T-cell (primary cell): ENCODE data around the gene RSPH10B. TPM values are rescaled to one million over a fixed set of nuclear protein-coding genes. Genes with fewer than 3 reads are reported as not detected.
"Not testable (repeated sequence)": the region's sequence is repeated elsewhere in the genome, so short reads cannot be mapped to it uniquely, and the experiment has no call there.

Experiments
- ATAC-seq, 4 experiments: fragments of 200-7000 bp in 3 of 4; fragments of 150-1000 bp in 1 of 4; cut with Tn5 transposase; replicated peaks in 1 of 4; 1 replicate in 3 of 4; 2 replicates in 1 of 4; pipeline ENCODE4 v1.10.0; 2021; ENCODE audit warnings: moderate library complexity in 3 of 4, mild to moderate bottlenecking in 2 of 4, moderate number of reproducible peaks in 1 of 4
- CTCF ChIA-PET, 2 donors: fragments of 300-600 bp; sonication (Branson Sonifier 250); formaldehyde crosslinking; loops; one replicate each; lab custom pipeline; 2022; ENCODE audit warnings: antibody characterized with exemption in 2 of 2; lab: Charles Lee
- POLR2A ChIA-PET, 2 donors: fragments of 300-600 bp; sonication (Branson Sonifier 250); formaldehyde crosslinking; loops; one replicate each; lab custom pipeline; 2022; ENCODE audit warnings: antibody characterized with exemption in 2 of 2; lab: Charles Lee
- DNase-seq, 35 experiments: peaks; one replicate each; pipeline versions ENCODE4 v3.0.0 to v3.0.0-alpha.2; 2013 to 2023
- H3K27ac ChIP-seq: one replicate; pipeline ENCODE4 v1.5.1; 2013; ENCODE audit warnings: low read length
- H3K27me3 ChIP-seq, 2 experiments: replicated peaks in 1 of 2; 1 replicate in 1 of 2; 2 replicates in 1 of 2; pipeline versions ENCODE4 v1.6.1 to v1.7.0; 2013; ENCODE audit warnings: low read length in 1 of 2, mixed read lengths in 1 of 2; ENCODE audit not compliant: control insufficient read depth in 2 of 2, insufficient read depth in 2 of 2; ENCODE audit errors: extremely low read depth in 1 of 2
- H3K36me3 ChIP-seq, 2 donors: 1 replicate in 1 of 2; 2 replicates in 1 of 2; pipeline versions ENCODE4 v1.6.1 to v1.7.0; 2013; ENCODE audit warnings: low read length in 1 of 2; ENCODE audit not compliant: control insufficient read depth in 2 of 2, insufficient read depth in 1 of 2; ENCODE audit errors: extremely low read depth in 1 of 2
- H3K4me1 ChIP-seq, 2 experiments: 1 replicate in 1 of 2; 2 replicates in 1 of 2; pipeline versions ENCODE4 v1.6.1 to v1.7.0; 2013; ENCODE audit warnings: low read length in 2 of 2, mixed read lengths in 1 of 2; ENCODE audit not compliant: insufficient read depth in 2 of 2, control insufficient read depth in 1 of 2; ENCODE audit errors: extremely low read depth in 1 of 2
- H3K4me3 ChIP-seq, 2 donors: 1 replicate in 1 of 2; 2 replicates in 1 of 2; pipeline versions ENCODE4 v1.5.1 to v1.7.0; 2013; ENCODE audit warnings: mild to moderate bottlenecking in 2 of 2, low read length in 1 of 2, moderate library complexity in 1 of 2; ENCODE audit not compliant: control insufficient read depth in 1 of 2; ENCODE audit errors: extremely low read depth in 1 of 2
- H3K9me3 ChIP-seq: 2 replicates; pipeline ENCODE4 v1.7.0; 2013
- H3K27ac Mint-ChIP-seq, 2 donors: one replicate each; pipeline ENCODE4 v1.8.0; 2020 to 2021; ENCODE audit warnings: mild to moderate bottlenecking in 2 of 2, mixed read lengths in 2 of 2
- H3K27me3 Mint-ChIP-seq, 2 donors: one replicate each; pipeline ENCODE4 v1.8.0; 2021 to 2022; ENCODE audit warnings: mixed read lengths in 2 of 2
- H3K36me3 Mint-ChIP-seq: one replicate; pipeline ENCODE4 v1.8.0; 2021; ENCODE audit warnings: mixed read lengths
- H3K4me1 Mint-ChIP-seq, 3 donors: one replicate each; pipeline ENCODE4 v1.8.0; 2020 to 2022; ENCODE audit warnings: mixed read lengths in 3 of 3, mild to moderate bottlenecking in 1 of 3
- H3K4me3 Mint-ChIP-seq, 3 donors: one replicate each; pipeline ENCODE4 v1.8.0; 2020 to 2022; ENCODE audit warnings: mild to moderate bottlenecking in 3 of 3, mixed read lengths in 3 of 3, moderate library complexity in 3 of 3
- H3K9me3 Mint-ChIP-seq, 3 donors: one replicate each; pipeline ENCODE4 v1.8.0; 2020 to 2022; ENCODE audit warnings: mixed read lengths in 3 of 3
- WGBS: methylation state at CpG from one replicate; pipeline ENCODE4 v1.1.5; 2013; ENCODE audit warnings: missing lambda C conversion rate; ENCODE audit not compliant: insufficient coverage; 5-methylcytosine and 5-hydroxymethylcytosine counted together
- total RNA-seq, 35 experiments: library from RNA in 6 of 35; stranded (reverse) in 6 of 35; fragments of 120-200 nt in 1 of 35; gene quantifications; one replicate each; pipeline versions ENCODE4 v1.2.1 to v1.2.4 and lab custom pipeline; 2013 to 2026

RSPH10B gene
- total RNA-seq, 5 donors from 2014 or later (not counting 1 experiment from before 2014, with no cell fraction given) = 0.56 to 0.90 (median 0.65) TPM; not detected in 2

GRCh38 chr7:5979680-5980314 is 9.3 kb upstream of the RSPH10B start:
- POLR2A ChIA-PET, H3K27ac ChIP-seq, DNase-seq, H3K36me3 ChIP-seq, H3K4me1 ChIP-seq, H3K27ac Mint-ChIP-seq, H3K4me3 Mint-ChIP-seq, H3K9me3 Mint-ChIP-seq, ATAC-seq, H3K27me3 Mint-ChIP-seq, H3K27me3 ChIP-seq, H3K4me1 Mint-ChIP-seq, H3K9me3 ChIP-seq, H3K4me3 ChIP-seq, CTCF ChIA-PET: not testable (repeated sequence)
- WGBS = no CpG with 5 or more reads among the region's 12 CpGs
- H3K36me3 Mint-ChIP-seq = peaks cover 14% of the 10 kb centered on the region

DNA sequence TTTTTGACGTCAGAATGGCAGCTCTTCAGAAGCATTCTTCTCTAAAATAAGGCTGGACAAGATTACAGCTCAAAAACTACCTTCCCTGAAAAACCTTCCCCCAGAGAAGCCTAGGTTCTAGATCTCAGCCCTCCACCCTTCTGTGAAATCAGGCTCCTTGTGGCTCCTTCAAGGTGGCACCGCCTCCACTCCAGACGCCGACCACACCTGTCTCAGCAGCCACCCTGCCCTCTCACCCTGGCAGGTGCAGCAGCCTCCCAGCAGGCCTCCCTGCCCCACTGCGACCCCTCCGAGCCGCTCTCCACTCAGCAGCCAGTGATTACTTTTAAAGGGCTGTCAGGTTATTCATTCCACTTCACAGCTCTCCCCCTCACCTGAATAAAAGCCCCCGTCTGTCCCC is 3.1 kb upstream of the RSPH10B start:
- H3K27me3 Mint-ChIP-seq, H3K4me1 Mint-ChIP-seq, H3K27me3 ChIP-seq, H3K27ac Mint-ChIP-seq, CTCF ChIA-PET, H3K4me3 Mint-ChIP-seq, ATAC-seq, H3K9me3 ChIP-seq, H3K36me3 ChIP-seq, H3K27ac ChIP-seq, H3K4me1 ChIP-seq, H3K9me3 Mint-ChIP-seq, DNase-seq, POLR2A ChIA-PET, H3K4me3 ChIP-seq, H3K36me3 Mint-ChIP-seq: not testable (repeated sequence)
- no CpG with 5 or more reads among the region's 8 CpGs for WGBS

GRCh38 chr7:5963810-5964209 is 6.7 kb downstream of the RSPH10B start:
- no CpG with 5 or more reads among the region's 7 CpGs for WGBS
- H3K36me3 Mint-ChIP-seq, H3K27ac Mint-ChIP-seq, H3K27me3 ChIP-seq, H3K27me3 Mint-ChIP-seq, H3K4me3 Mint-ChIP-seq, H3K4me1 Mint-ChIP-seq, CTCF ChIA-PET, H3K27ac ChIP-seq, H3K9me3 Mint-ChIP-seq, H3K4me3 ChIP-seq, DNase-seq, H3K36me3 ChIP-seq, POLR2A ChIA-PET, H3K4me1 ChIP-seq, H3K9me3 ChIP-seq, ATAC-seq: not testable (repeated sequence)

GRCh38 chr7:5963205-5963604 is 7.3 kb downstream of the RSPH10B start:
- H3K4me1 ChIP-seq, DNase-seq, H3K36me3 ChIP-seq, H3K27ac ChIP-seq, H3K4me1 Mint-ChIP-seq, H3K36me3 Mint-ChIP-seq, H3K27me3 Mint-ChIP-seq, H3K27me3 ChIP-seq, H3K4me3 ChIP-seq, H3K9me3 Mint-ChIP-seq, ATAC-seq, H3K9me3 ChIP-seq, H3K27ac Mint-ChIP-seq, POLR2A ChIA-PET, CTCF ChIA-PET, H3K4me3 Mint-ChIP-seq: not testable (repeated sequence)
- WGBS = no CpG with 5 or more reads among the region's 13 CpGs

- H3K27ac Mint-ChIP-seq, H3K27me3 Mint-ChIP-seq, H3K27ac ChIP-seq, H3K4me1 ChIP-seq, H3K4me3 ChIP-seq, POLR2A ChIA-PET, H3K27me3 ChIP-seq, H3K36me3 Mint-ChIP-seq, DNase-seq, H3K9me3 ChIP-seq, H3K36me3 ChIP-seq, H3K4me1 Mint-ChIP-seq, CTCF ChIA-PET, H3K9me3 Mint-ChIP-seq, H3K4me3 Mint-ChIP-seq: not testable (repeated sequence)
- ATAC-seq = peak in 2 of 4 experiments; percentile 44 to 65
- no CpG with 5 or more reads among the region's 17 CpGs for WGBS
These were observed 35.5 kb downstream of the RSPH10B start for GRCh38 chr7:5934945-5935450.

- H3K4me3 Mint-ChIP-seq, H3K9me3 Mint-ChIP-seq, POLR2A ChIA-PET, CTCF ChIA-PET, H3K36me3 Mint-ChIP-seq, H3K27ac ChIP-seq, H3K9me3 ChIP-seq, ATAC-seq, H3K36me3 ChIP-seq, H3K4me3 ChIP-seq, H3K27ac Mint-ChIP-seq, H3K4me1 Mint-ChIP-seq, H3K27me3 Mint-ChIP-seq, H3K27me3 ChIP-seq, DNase-seq, H3K4me1 ChIP-seq: not testable (repeated sequence)
- WGBS = no CpG with 5 or more reads among the region's 13 CpGs
These were observed 38.4 kb downstream of the RSPH10B start for GRCh38 chr7:5931905-5932644.
